ENCODE measurements around the gene SLC7A9. TPM values are rescaled to one million over a fixed set of nuclear protein-coding genes. Genes with fewer than 3 reads are reported as not detected.
"Not testable (repeated sequence)": the region's sequence is repeated elsewhere in the genome, so short reads cannot be mapped to it uniquely, and the experiment has no call there.

Gene SLC7A9
- total RNA-seq, 1 donor, result not detected

DNA sequence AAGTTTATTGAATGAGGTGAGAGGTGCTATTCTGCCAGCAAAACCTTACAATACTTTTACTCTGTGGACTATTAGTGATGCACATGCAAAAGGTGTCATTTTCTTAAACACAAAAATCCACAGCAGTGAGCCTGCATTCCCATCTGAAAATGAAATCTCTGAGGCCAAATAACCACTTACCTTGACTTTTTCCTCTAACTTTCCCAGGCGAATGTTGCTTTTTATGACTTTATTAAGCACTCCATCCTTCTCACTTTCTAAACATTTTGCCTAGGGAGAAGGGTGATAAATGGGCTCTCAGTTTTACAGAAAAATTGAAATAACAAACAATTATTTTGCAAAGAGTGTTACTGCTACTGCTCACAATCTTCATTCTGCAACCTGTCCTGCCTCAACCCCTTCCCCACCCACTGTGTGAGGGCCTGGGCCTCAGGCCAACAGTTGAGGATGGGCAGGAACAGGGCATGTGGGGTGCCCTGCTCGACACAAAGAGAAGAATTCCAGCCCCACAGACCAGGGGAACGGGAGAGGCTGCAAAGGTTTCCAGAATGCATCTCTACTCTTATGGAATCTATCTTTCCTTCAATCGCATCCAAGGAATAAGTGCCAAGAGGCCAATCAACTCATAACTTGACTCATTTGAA lies 18.1 kb upstream of the SLC7A9 start:
- DNase-seq (ENCODE audit: low read depth), result no peak
- no peak overlapping the region for H3K4me3 ChIP-seq (ENCODE audit: low read depth, low read length)
- TF ChIP-seq, protein P1, sequence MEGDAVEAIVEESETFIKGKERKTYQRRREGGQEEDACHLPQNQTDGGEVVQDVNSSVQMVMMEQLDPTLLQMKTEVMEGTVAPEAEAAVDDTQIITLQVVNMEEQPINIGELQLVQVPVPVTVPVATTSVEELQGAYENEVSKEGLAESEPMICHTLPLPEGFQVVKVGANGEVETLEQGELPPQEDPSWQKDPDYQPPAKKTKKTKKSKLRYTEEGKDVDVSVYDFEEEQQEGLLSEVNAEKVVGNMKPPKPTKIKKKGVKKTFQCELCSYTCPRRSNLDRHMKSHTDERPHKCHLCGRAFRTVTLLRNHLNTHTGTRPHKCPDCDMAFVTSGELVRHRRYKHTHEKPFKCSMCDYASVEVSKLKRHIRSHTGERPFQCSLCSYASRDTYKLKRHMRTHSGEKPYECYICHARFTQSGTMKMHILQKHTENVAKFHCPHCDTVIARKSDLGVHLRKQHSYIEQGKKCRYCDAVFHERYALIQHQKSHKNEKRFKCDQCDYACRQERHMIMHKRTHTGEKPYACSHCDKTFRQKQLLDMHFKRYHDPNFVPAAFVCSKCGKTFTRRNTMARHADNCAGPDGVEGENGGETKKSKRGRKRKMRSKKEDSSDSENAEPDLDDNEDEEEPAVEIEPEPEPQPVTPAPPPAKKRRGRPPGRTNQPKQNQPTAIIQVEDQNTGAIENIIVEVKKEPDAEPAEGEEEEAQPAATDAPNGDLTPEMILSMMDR (IDR thresholded peaks at IDR 0.05; ENCODE audit: insufficient read depth, low read length), result no peak

DNA sequence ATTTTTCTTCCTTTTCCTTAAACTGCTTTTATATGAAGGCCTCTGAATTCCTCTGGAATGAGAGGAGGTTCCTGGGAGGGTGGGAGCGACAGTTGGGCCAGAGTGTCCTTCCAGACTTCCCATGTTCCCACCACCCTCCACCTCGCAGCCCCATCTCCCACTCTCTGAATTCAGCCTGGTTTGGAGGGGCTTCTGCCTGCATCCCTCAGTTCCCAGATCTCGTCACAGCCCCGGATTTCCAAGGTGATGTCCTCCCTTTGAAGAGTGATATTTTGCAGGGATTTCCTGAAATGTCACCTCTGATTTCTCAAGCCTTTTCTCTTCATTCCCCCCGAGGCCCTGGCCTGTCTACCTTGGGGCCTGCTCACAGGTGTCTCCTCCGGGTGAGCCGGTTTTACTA lies 16.7 kb upstream of the SLC7A9 start:
- DNase-seq (ENCODE audit: low read depth), result no peak
- no peak overlapping the region for H3K4me3 ChIP-seq (ENCODE audit: low read depth, low read length)
- TF ChIP-seq, protein P1 (IDR thresholded peaks at IDR 0.05; ENCODE audit: insufficient read depth, low read length), result no peak

DNA sequence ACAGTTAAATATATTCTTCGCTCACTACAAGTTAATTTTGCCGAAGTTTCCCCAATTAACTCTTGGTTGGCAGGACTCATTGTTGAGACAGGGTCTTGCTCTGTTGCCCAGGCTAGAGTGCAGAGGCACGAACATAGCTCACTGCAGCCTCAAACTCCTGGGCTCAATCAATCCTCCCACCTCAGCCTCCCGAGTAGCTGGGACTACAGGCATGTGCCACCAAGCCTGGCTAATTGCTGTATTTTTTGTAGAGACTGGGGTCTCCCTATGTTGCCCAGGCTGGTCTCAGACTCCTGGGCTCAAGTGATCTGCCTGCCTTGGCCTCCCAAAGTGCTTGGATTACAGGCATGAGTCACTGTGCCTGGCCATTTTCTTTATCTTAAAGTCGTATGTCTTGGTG lies 15.7 kb upstream of the SLC7A9 start:
- H3K4me3 ChIP-seq (ENCODE audit: low read depth, low read length); DNase-seq (ENCODE audit: low read depth): not testable (repeated sequence)

DNA sequence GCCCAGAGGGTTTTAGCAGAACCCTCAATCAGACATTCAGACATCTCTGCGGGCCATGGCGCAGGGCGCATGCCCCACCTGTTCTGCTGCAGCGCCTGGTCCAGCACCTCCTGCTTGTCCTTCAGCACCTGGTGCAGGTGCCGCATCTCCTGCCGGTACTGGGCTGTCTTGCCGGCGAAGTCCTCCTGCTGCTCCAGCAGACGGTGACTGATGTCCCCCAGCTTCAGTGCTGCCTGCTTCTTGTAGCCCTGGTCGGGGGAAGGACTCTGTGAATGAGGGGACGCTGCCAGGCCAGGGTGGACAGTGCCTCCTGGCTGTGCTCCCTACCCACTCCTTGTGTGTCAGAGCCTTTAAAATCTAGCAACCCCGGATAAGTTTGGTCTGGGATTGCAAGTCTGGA lies 12.2 kb upstream of the SLC7A9 start:
- TF ChIP-seq, protein P1 (IDR thresholded peaks at IDR 0.05; ENCODE audit: insufficient read depth, low read length), result no peak
- no peak for DNase-seq (ENCODE audit: low read depth)

DNA sequence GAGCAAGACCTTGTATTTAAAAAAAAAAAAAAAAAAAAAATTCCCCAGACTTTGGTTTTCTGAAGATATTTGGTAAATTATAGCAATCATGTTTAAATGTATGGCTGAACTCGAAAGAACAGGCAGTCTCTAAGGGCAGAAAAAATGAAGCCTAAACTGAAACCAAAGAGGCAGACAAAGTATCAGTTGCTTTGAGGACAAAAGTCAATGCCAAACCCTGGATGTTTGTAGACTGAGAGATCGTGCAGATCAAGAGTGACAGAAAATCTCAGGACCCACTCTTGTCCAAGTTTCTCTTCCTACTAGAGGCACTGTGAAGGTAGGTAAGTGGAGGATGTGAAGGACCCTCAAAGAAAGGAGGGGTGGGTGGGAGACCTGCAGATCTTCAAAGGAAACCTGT lies 11.1 kb upstream of the SLC7A9 start:
- no peak for DNase-seq (ENCODE audit: low read depth)
- H3K4me3 ChIP-seq (ENCODE audit: low read depth, low read length), result no peak overlapping the region
- TF ChIP-seq, protein P1 (IDR thresholded peaks at IDR 0.05; ENCODE audit: insufficient read depth, low read length), result no peak

More for the DNA sequence above, 12.2 kb upstream of the SLC7A9 start:
- no peak overlapping the region for H3K4me3 ChIP-seq (ENCODE audit: low read depth, low read length)

DNA sequence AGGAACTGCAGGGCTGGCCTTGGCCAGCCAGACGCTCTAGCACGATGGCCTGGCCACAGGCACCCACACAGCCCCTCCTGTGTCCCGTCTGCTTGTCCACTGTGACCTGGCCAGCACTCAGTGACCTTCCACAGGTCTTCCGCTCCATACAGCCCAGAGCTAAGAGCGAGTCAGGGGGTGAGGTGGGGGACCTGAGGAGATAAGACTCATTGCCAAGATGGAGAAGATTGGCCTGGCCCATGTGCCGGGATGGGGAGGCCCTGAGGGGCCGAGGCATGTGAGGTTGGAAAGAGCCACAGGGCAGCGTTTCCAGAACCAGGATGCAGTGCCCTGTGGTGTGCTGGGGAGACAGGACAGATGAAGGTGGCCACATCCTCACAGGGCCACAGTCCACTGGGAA lies 10.2 kb upstream of the SLC7A9 start:
- DNase-seq (ENCODE audit: low read depth), result no peak
- TF ChIP-seq, protein P1 (IDR thresholded peaks at IDR 0.05; ENCODE audit: insufficient read depth, low read length), result no peak
- no peak overlapping the region for H3K4me3 ChIP-seq (ENCODE audit: low read depth, low read length)

DNA sequence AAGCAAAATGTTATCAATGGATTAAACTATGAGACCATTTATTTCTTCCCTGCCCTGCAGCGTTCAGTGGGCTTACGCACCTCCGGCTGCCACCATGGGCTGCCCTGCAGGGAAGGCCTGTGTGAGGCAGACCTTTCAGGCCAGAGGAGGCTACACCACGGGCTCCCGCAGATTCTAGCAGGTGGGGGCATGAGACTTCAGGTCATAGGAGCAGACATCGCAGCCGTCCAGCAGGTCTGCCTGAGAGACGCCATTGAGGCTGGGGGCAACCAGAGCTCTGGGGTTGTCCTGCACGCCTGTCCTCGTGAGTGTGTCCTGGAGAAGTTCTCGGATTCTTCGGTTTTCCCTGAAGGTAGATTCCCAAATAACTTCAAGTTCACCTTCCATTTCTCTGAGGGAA lies 9.4 kb upstream of the SLC7A9 start:
- no peak for DNase-seq (ENCODE audit: low read depth)
- TF ChIP-seq, protein P1 (IDR thresholded peaks at IDR 0.05; ENCODE audit: insufficient read depth, low read length), result no peak

More for the DNA sequence above, 9.4 kb upstream of the SLC7A9 start:
- H3K4me3 ChIP-seq (ENCODE audit: low read depth, low read length), result no peak overlapping the region

All from fibroblast of the aortic adventitia (primary cell).